Measurements from ENCODE around the gene ADAMTS12. TPM values are rescaled to one million over a fixed set of nuclear protein-coding genes. Genes with fewer than 3 reads are reported as not detected.
"Not testable (repeated sequence)": the region's sequence is repeated elsewhere in the genome, so short reads cannot be mapped to it uniquely, and the experiment has no call there.

Gene ADAMTS12
- total and polyA plus RNA-seq, 8 donors = 0.31 to 4.2 (median 0.40) TPM

- 92 to 96% methylated on average over 2 of the region's 2 CpGs for WGBS, 2 donors
- DNase-seq = no peak
- intact Hi-C loops (cut with DNase I) = no loop called here
- no peak for FAIRE-seq
- Histone ChIP-seq H3K27me3 (no peaks in the 10 kb centered on the region), H3K27ac (no peak overlapping the region), H3K4me1 (peaks cover 3 to 11% (median 6%) of the 10 kb centered on the region in 3 donors), H3K4me3 (no peak overlapping the region), H3K36me3 (no peaks in the 10 kb centered on the region), H3K9me3 (no peaks in the 10 kb centered on the region)
- no peak for TF ChIP-seq CTCF (IDR thresholded peaks at IDR 0.05)
- no peak for ATAC-seq
Measured at GRCh38 chr5:33527696-33528095, 364.1 kb downstream of the ADAMTS12 start.

- no peaks in the 10 kb centered on the region for H3K36me3 ChIP-seq
- no peak for TF ChIP-seq CTCF (IDR thresholded peaks at IDR 0.05)
- peak in 4 of 6 donors; percentile 37 to 56 (median 50) for DNase-seq
- WGBS, 2 donors = 13 to 15% methylated on average over 4 of the region's 4 CpGs
- no peak for FAIRE-seq
- H3K4me3 ChIP-seq = no peak overlapping the region
- H3K9me3 ChIP-seq = no peaks in the 10 kb centered on the region
- H3K27ac ChIP-seq = peak overlapping the region in 1 of 4 donors; percentile 5
- ATAC-seq = peak; percentile 83 to 95 (median 88)
- no peaks in the 10 kb centered on the region for H3K27me3 ChIP-seq
- intact Hi-C loops (cut with DNase I) = no loop called here
- H3K4me1 ChIP-seq = peaks cover 3 to 11% (median 6%) of the 10 kb centered on the region in 3 donors
Measured at GRCh38 chr5:33526755-33527154, 365.0 kb downstream of the ADAMTS12 start.

- 92 to 98% methylated on average over 2 of the region's 2 CpGs for WGBS, 2 donors
- DNase-seq = no peak
Measured at GRCh38 chr5:33524476-33524875, 367.3 kb downstream of the ADAMTS12 start.

GRCh38 chr5:33523208-33523771 is 368.5 kb downstream of the ADAMTS12 start:
- 89 to 98% methylated on average over 2 of the region's 2 CpGs for WGBS, 2 donors
- Histone ChIP-seq H3K27ac (no peak overlapping the region), H3K36me3 (no peaks in the 10 kb centered on the region), H3K27me3 (no peaks in the 10 kb centered on the region), H3K4me1 (peaks cover 3 to 11% (median 6%) of the 10 kb centered on the region in 3 donors), H3K9me3 (no peaks in the 10 kb centered on the region), H3K4me3 (no peak overlapping the region)
- intact Hi-C loops (cut with DNase I) = no loop called here
- DNase-seq (no peak), FAIRE-seq (no peak), ATAC-seq (no peak)
- no peak for TF ChIP-seq CTCF (IDR thresholded peaks at IDR 0.05)

More at GRCh38 chr5:33524476-33524875, 367.3 kb downstream of the ADAMTS12 start:
- ATAC-seq = no peak
- H3K4me3 ChIP-seq = no peak overlapping the region
- no peak for FAIRE-seq
- H3K9me3 ChIP-seq = no peaks in the 10 kb centered on the region
- intact Hi-C loops (cut with DNase I) = no loop called here
- H3K36me3 ChIP-seq = no peaks in the 10 kb centered on the region
- peaks cover 3 to 11% (median 6%) of the 10 kb centered on the region in 3 donors for H3K4me1 ChIP-seq
- no peak overlapping the region for H3K27ac ChIP-seq
- H3K27me3 ChIP-seq = no peaks in the 10 kb centered on the region
- TF ChIP-seq CTCF (IDR thresholded peaks at IDR 0.05) = no peak

GRCh38 chr5:33516421-33516820 is 375.4 kb downstream of the ADAMTS12 start:
- DNase-seq = no peak
- ATAC-seq = no peak
- 11 to 12% methylated on average over 2 of the region's 2 CpGs for WGBS, 2 donors
- no peaks in the 10 kb centered on the region for H3K27me3 ChIP-seq
- no peak overlapping the region for H3K4me3 ChIP-seq
- no peaks in the 10 kb centered on the region for H3K36me3 ChIP-seq
- no peak for FAIRE-seq
- intact Hi-C loops (cut with DNase I) = no loop called here
- no peaks in the 10 kb centered on the region for H3K9me3 ChIP-seq
- no peaks in the 10 kb centered on the region for H3K4me1 ChIP-seq
- no peak overlapping the region for H3K27ac ChIP-seq
- TF ChIP-seq CTCF (IDR thresholded peaks at IDR 0.05) = no peak

GRCh38 chr5:33515366-33515765 is 376.4 kb downstream of the ADAMTS12 start:
- H3K9me3 ChIP-seq; H3K4me1 ChIP-seq; H3K27ac ChIP-seq; H3K36me3 ChIP-seq; H3K27me3 ChIP-seq; ATAC-seq; FAIRE-seq; DNase-seq; intact Hi-C loops (cut with DNase I); H3K4me3 ChIP-seq: not testable (repeated sequence)
- 97 to 98% methylated on average over 23 to 32 of the region's 32 CpGs for WGBS, 2 donors
